Aorta (tissue), 5 donors: ENCODE data around the gene LSM7. TPM values are rescaled to one million over a fixed set of nuclear protein-coding genes. Genes with fewer than 3 reads are reported as not detected.
A peak's percentile ranks its signal among the peaks of the same experiment; 100 is the strongest.

Experiments
- ATAC-seq: fragments of 200-7000 bp; cut with Tn5 transposase; one replicate; pipeline ENCODE4 v1.9.1; 2022; ENCODE audit warnings: moderate library complexity; ENCODE audit not compliant: low FRiP score
- DNase-seq, 2 donors: peaks; one replicate each; pipeline ENCODE4 v3.0.0-alpha.2; 2020
- H3K27ac ChIP-seq, 2 donors: one replicate each; pipeline ENCODE4 v1.5.1; 2013; ENCODE audit warnings: low read length in 2 of 2, mild to moderate bottlenecking in 2 of 2, moderate library complexity in 2 of 2, control low read depth in 1 of 2, inconsistent platforms in 1 of 2, low read depth in 1 of 2
- H3K27me3 ChIP-seq, 2 donors: one replicate each; pipeline ENCODE4 v1.6.1; 2013; ENCODE audit warnings: control low read depth in 1 of 2, low read length in 1 of 2, mild to moderate bottlenecking in 1 of 2, moderate library complexity in 1 of 2; ENCODE audit not compliant: insufficient read depth in 2 of 2, control insufficient read depth in 1 of 2
- H3K36me3 ChIP-seq, 2 donors: one replicate each; pipeline ENCODE4 v1.6.1; 2013; ENCODE audit warnings: control low read depth in 1 of 2, low read length in 1 of 2, mild to moderate bottlenecking in 1 of 2; ENCODE audit not compliant: insufficient read depth in 2 of 2, control insufficient read depth in 1 of 2
- H3K4me1 ChIP-seq, 2 donors: one replicate each; pipeline ENCODE4 v1.6.1; 2013; ENCODE audit warnings: low read length in 2 of 2, control low read depth in 1 of 2, mild to moderate bottlenecking in 1 of 2, moderate library complexity in 1 of 2; ENCODE audit not compliant: insufficient read depth in 2 of 2, control insufficient read depth in 1 of 2
- H3K4me3 ChIP-seq, 2 donors: one replicate each; pipeline ENCODE4 v1.5.1; 2013; ENCODE audit warnings: low read length in 2 of 2, control low read depth in 1 of 2, mild to moderate bottlenecking in 1 of 2
- H3K9me3 ChIP-seq: one replicate; pipeline ENCODE4 v1.6.1; 2013; ENCODE audit warnings: mild to moderate bottlenecking, low read length; ENCODE audit not compliant: control insufficient read depth
- WGBS, 2 donors: extraction: QIAGEN DNeasy Blood & Tissue Kit; methylation state at CpG; one replicate each; pipeline ENCODE4 v1.1.7; 2013; 5-methylcytosine and 5-hydroxymethylcytosine counted together
- intact Hi-C, 2 donors: fragments of 100-400 bp; cut with DNase I; formaldehyde crosslinking; loops; one replicate each; pipeline versions ENCODE4 v1.14.2 to v1.15.0; 2022
- polyA plus RNA-seq, 2 donors: library from polyadenylated mRNA; stranded (reverse); fragments of 200-250 nt; gene quantifications; one replicate each; pipeline ENCODE4 v1.2.3, GENCODE V29; 2013
- total RNA-seq, 2 donors: library from RNA; stranded (reverse); fragmentation: NEBNext Ultra II Directional; extraction: Animal tissue kit (Norgen Biotek cat#: 25700); gene quantifications; one replicate each; pipeline ENCODE4 v1.2.1, GENCODE V29; 2021
- donor health status: healthy with polysubstance abuse.
- donor health status: Bipolar disorder and iron deficiency.
- donor health status: DM: no; HTN: no; CAD: no.
- donor health status: DM: no; HTN: no; CAD: no.
- donor health status: DM: yes; HTN: yes; CAD: no.

The LSM7 gene
- total and polyA plus RNA-seq, 4 donors, result 43.7 to 155 (median 89.6) TPM

GRCh38 chr19:2320939-2321338 is 7.4 kb downstream of the LSM7 start:
- no peaks in the 10 kb centered on the region for H3K36me3 ChIP-seq
- H3K9me3 ChIP-seq, result no peaks in the 10 kb centered on the region
- DNase-seq (no peak), ATAC-seq (no peak)
- no peaks in the 10 kb centered on the region for H3K4me1 ChIP-seq
- H3K4me3 ChIP-seq, result no peak overlapping the region
- WGBS, 2 donors, result 92 to 94% methylated on average over 10 to 12 of the region's 12 CpGs
- no peaks in the 10 kb centered on the region for H3K27me3 ChIP-seq
- no peak overlapping the region for H3K27ac ChIP-seq
- intact Hi-C loops, result no loop called here

- 81% methylated on average over 12 of the region's 12 CpGs for WGBS, 2 donors
- Histone ChIP-seq H3K4me3 (no peak overlapping the region), H3K4me1 (no peaks in the 10 kb centered on the region), H3K9me3 (peaks cover 3% of the 10 kb centered on the region), H3K27me3 (no peaks in the 10 kb centered on the region), H3K36me3 (no peaks in the 10 kb centered on the region), H3K27ac (no peak overlapping the region)
- ATAC-seq, result no peak
- intact Hi-C loops, result no loop called here
- no peak for DNase-seq
These were observed 8.3 kb downstream of the LSM7 start for GRCh38 chr19:2320049-2320448.

- Histone ChIP-seq H3K27ac (no peak overlapping the region), H3K4me3 (no peak overlapping the region), H3K36me3 (no peaks in the 10 kb centered on the region), H3K27me3 (no peaks in the 10 kb centered on the region), H3K9me3 (peaks cover 3% of the 10 kb centered on the region), H3K4me1 (no peaks in the 10 kb centered on the region)
- ATAC-seq (no peak), DNase-seq (no peak)
- 92 to 93% methylated on average over 20 of the region's 20 CpGs for WGBS, 2 donors
- intact Hi-C loops, result no loop called here
These were observed 8.8 kb downstream of the LSM7 start for GRCh38 chr19:2319551-2319950.

GRCh38 chr19:2318923-2319322 is 9.5 kb downstream of the LSM7 start:
- H3K4me1 ChIP-seq, result no peaks in the 10 kb centered on the region
- ATAC-seq (no peak), DNase-seq (no peak)
- 82 to 89% methylated on average over 6 of the region's 6 CpGs for WGBS, 2 donors
- H3K27ac ChIP-seq, result no peak overlapping the region
- peaks cover 3% of the 10 kb centered on the region for H3K9me3 ChIP-seq
- H3K27me3 ChIP-seq, result no peaks in the 10 kb centered on the region
- no peak overlapping the region for H3K4me3 ChIP-seq
- no peaks in the 10 kb centered on the region for H3K36me3 ChIP-seq
- intact Hi-C loops, result no loop called here

GRCh38 chr19:2317756-2318155 is 10.6 kb downstream of the LSM7 start:
- no peaks in the 10 kb centered on the region for H3K36me3 ChIP-seq
- H3K9me3 ChIP-seq, result peaks cover 3% of the 10 kb centered on the region
- intact Hi-C loops, result no loop called here
- H3K4me3 ChIP-seq, result no peak overlapping the region
- no peak overlapping the region for H3K27ac ChIP-seq
- WGBS, 2 donors, result 85 to 91% methylated on average over 25 of the region's 25 CpGs
- H3K4me1 ChIP-seq, result no peaks in the 10 kb centered on the region
- DNase-seq (no peak), ATAC-seq (no peak)
- H3K27me3 ChIP-seq, result no peaks in the 10 kb centered on the region

- Histone ChIP-seq H3K36me3 (no peaks in the 10 kb centered on the region), H3K27me3 (no peaks in the 10 kb centered on the region), H3K4me3 (no peak overlapping the region), H3K4me1 (no peaks in the 10 kb centered on the region), H3K9me3 (peaks cover 3% of the 10 kb centered on the region), H3K27ac (no peak overlapping the region)
- no peak for ATAC-seq
- intact Hi-C loops, result no loop called here
- 95 to 97% methylated on average over 13 of the region's 13 CpGs for WGBS, 2 donors
- no peak for DNase-seq
These were observed 11.1 kb downstream of the LSM7 start for GRCh38 chr19:2317300-2317699.

- peak in 1 of 2 donors; percentile 89 for DNase-seq
- no peaks in the 10 kb centered on the region for H3K36me3 ChIP-seq
- H3K9me3 ChIP-seq, result peaks cover 3% of the 10 kb centered on the region
- H3K27me3 ChIP-seq, result no peaks in the 10 kb centered on the region
- no peaks in the 10 kb centered on the region for H3K4me1 ChIP-seq
- WGBS, 2 donors, result 28% methylated on average over 22 of the region's 22 CpGs
- H3K27ac ChIP-seq, result no peak overlapping the region
- H3K4me3 ChIP-seq, result no peak overlapping the region
- peak; percentile 63 for ATAC-seq
- intact Hi-C loops, result no loop called here
These were observed 12.5 kb downstream of the LSM7 start for GRCh38 chr19:2315818-2316353.

GRCh38 chr19:2315121-2315817 is 13.1 kb downstream of the LSM7 start:
- intact Hi-C loops, result no loop called here
- Histone ChIP-seq H3K27ac (no peak overlapping the region), H3K4me1 (no peaks in the 10 kb centered on the region), H3K27me3 (no peaks in the 10 kb centered on the region), H3K9me3 (peaks cover 3% of the 10 kb centered on the region), H3K36me3 (no peaks in the 10 kb centered on the region), H3K4me3 (no peak overlapping the region)
- ATAC-seq, result no peak
- no peak for DNase-seq
- 86 to 87% methylated on average over 7 of the region's 7 CpGs for WGBS, 2 donors

GRCh38 chr19:2312820-2313501 is 15.4 kb downstream of the LSM7 start:
- Histone ChIP-seq H3K4me1 (no peaks in the 10 kb centered on the region), H3K9me3 (peaks cover 3% of the 10 kb centered on the region)
- WGBS, 2 donors, result 36 to 37% methylated on average over 27 to 28 of the region's 28 CpGs

More at GRCh38 chr19:2312820-2313501, 15.4 kb downstream of the LSM7 start:
- Histone ChIP-seq H3K27me3 (no peaks in the 10 kb centered on the region), H3K27ac (no peak overlapping the region), H3K36me3 (no peaks in the 10 kb centered on the region), H3K4me3 (no peak overlapping the region)
- DNase-seq, result no peak
- intact Hi-C loops, result no loop called here
- no peak for ATAC-seq
